Ovary (tissue), 9 donors: ENCODE data around the gene RNF6. TPM values are rescaled to one million over a fixed set of nuclear protein-coding genes. Genes with fewer than 3 reads are reported as not detected.

Experiments used
- DNase-seq, 5 donors: peaks; one replicate each; pipeline ENCODE4 v3.0.0-alpha.2; 2019 to 2020
- H3K27ac ChIP-seq, 2 donors: fragments of 200-600 bp; one replicate each; pipeline versions ENCODE4 v1.5.1 to v1.8.0; 2019 to 2022
- H3K27me3 ChIP-seq: fragments of 200-600 bp; one replicate; pipeline ENCODE4 v1.8.0; 2022
- H3K36me3 ChIP-seq: fragments of 200-600 bp; sonication (generic); one replicate; pipeline ENCODE4 v1.5.1; 2019
- H3K4me1 ChIP-seq: one replicate; pipeline ENCODE4 v1.8.1; 2013; ENCODE audit warnings: mild to moderate bottlenecking, moderate library complexity; ENCODE audit not compliant: insufficient read depth
- H3K4me3 ChIP-seq: fragments of 200-600 bp; sonication (generic); one replicate; pipeline ENCODE4 v1.5.1; 2017
- H3K9me3 ChIP-seq, 2 donors: fragments of 200-600 bp in 1 of 2; sonication (generic) in 1 of 2; one replicate each; pipeline versions ENCODE4 v1.5.1 to v1.8.1; 2013 to 2019; ENCODE audit warnings: mild to moderate bottlenecking in 1 of 2, moderate library complexity in 1 of 2
- EP300 ChIP-seq: sonication (generic); formaldehyde crosslinking; IDR thresholded peaks from one replicate; pipeline ENCODE4 v1.6.1; 2017; ENCODE audit warnings: antibody characterized with exemption
- POLR2A ChIP-seq: fragments of 450-650 bp; IDR thresholded peaks from one replicate; pipeline ENCODE4 v1.6.1; 2017; ENCODE audit warnings: antibody characterized with exemption, mild to moderate bottlenecking, moderate library complexity
- WGBS, 3 donors: extraction: QIAGEN DNeasy Blood & Tissue Kit in 1 of 3; methylation state at CpG; one replicate each; pipeline versions ENCODE4 v1.1.5 to v1.1.7; 2013 to 2017; 5-methylcytosine and 5-hydroxymethylcytosine counted together
- intact Hi-C, 4 donors: fragments of 100-400 bp; cut with DNase I; formaldehyde crosslinking; loops; one replicate each; pipeline versions ENCODE4 v1.11.0 to v1.15.1; 2022 to 2023
- polyA plus RNA-seq, 2 donors: library from polyadenylated mRNA; stranded (reverse); fragments of 200-250 nt in 1 of 2; fragments of 350-450 nt in 1 of 2; fragmentation: Illumina TruSeq in 1 of 2; extraction: RNeasy Lipid Tissue Mini Kit (QIAGEN cat#74804) in 1 of 2; gene quantifications; one replicate each; pipeline ENCODE4 v1.2.3, GENCODE V29; 2013 to 2014
- total RNA-seq, 7 donors: library from RNA; depleted of rRNA in 2 of 7; stranded (reverse); fragments of >200 nt in 2 of 7; fragmentation: NEBNext Ultra II Directional in 3 of 7; extraction: Animal tissue kit (Norgen Biotek cat#: 25700) in 3 of 7; gene quantifications; one replicate each; pipeline versions ENCODE4 v1.1.0 to v1.2.4, GENCODE V29; 2016 to 2023
- TF ChIP-seq, protein P1 (sequence below), 3 donors: fragments of 450-650 bp in 2 of 3; fragments of 200-600 bp in 1 of 3; IDR thresholded peaks; one replicate each; pipeline versions ENCODE4 v1.5.1 to v1.8.0; 2016 to 2022; ENCODE audit warnings: antibody characterized with exemption in 3 of 3, mild to moderate bottlenecking in 1 of 3
- donor health status: DM: no; HTN: no; CAD: no; lungs with moderate emphysema.
- donor health status: DM: no; HTN: no; CAD: no.
- donor health status: Bipolar disorder and iron deficiency.
- donor health status: DM: yes; HTN: yes; CAD: no.
- donor health status: DM: no; HTN: no; CAD: no.
- donor health status: DM: yes; HTN: yes; CAD: no.

RNF6 gene
- total and polyA plus RNA-seq, 9 donors, result 10.7 to 26.2 (median 16.4) TPM

DNA sequence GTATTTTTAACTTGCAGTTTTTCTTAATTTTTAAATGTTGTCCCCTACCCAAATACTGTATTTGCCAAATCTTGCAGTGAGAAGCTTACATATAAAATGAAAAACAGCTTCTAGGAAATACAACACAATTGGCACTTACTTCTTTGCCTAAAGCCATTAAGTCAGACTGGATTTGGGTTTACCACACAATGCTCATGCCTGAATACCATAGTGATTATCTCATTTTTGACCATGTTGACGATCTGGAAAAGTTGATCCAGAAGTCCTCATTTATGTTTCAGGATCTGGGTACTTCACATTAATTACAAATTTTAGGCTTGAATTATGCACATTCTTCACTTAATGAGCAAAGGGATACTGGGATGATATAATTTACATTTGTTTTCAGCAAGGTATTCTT, 2.4 kb downstream of the RNF6 start:
- no peak overlapping the region for H3K27ac ChIP-seq
- TF ChIP-seq, protein P1, sequence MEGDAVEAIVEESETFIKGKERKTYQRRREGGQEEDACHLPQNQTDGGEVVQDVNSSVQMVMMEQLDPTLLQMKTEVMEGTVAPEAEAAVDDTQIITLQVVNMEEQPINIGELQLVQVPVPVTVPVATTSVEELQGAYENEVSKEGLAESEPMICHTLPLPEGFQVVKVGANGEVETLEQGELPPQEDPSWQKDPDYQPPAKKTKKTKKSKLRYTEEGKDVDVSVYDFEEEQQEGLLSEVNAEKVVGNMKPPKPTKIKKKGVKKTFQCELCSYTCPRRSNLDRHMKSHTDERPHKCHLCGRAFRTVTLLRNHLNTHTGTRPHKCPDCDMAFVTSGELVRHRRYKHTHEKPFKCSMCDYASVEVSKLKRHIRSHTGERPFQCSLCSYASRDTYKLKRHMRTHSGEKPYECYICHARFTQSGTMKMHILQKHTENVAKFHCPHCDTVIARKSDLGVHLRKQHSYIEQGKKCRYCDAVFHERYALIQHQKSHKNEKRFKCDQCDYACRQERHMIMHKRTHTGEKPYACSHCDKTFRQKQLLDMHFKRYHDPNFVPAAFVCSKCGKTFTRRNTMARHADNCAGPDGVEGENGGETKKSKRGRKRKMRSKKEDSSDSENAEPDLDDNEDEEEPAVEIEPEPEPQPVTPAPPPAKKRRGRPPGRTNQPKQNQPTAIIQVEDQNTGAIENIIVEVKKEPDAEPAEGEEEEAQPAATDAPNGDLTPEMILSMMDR (IDR thresholded peaks at IDR 0.05), result no peak
- TF ChIP-seq POLR2A, result no peak
- no peak for TF ChIP-seq EP300
- no peak overlapping the region for H3K4me3 ChIP-seq
- no peaks in the 10 kb centered on the region for H3K36me3 ChIP-seq
- H3K4me1 ChIP-seq, result peaks cover 2% of the 10 kb centered on the region
- WGBS, 3 donors, result 69 to 71% (median 71%) methylated on average over 1 of the region's 1 CpG
- no peaks in the 10 kb centered on the region for H3K27me3 ChIP-seq
- H3K9me3 ChIP-seq, result no peaks in the 10 kb centered on the region
- intact Hi-C loops, result no loop called here
- DNase-seq, result no peak

DNA sequence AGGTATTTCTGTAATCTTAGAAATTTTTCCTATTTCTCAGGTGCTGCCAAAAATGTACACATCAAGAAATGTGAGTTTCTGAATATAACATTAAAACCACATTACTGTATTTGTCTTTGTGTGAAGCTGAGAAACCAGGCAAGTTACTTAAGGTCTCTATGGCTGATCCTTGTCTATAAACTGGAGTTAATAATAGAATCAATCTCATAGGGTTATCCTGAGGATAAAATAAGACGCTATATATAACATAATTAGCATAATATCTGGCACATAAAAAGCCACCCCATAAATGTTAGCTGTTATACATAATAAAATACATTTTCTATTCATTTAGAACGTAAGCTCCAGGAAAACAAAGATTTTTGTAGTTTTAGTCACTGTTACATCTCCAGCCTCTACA, 6.1 kb downstream of the RNF6 start:
- H3K36me3 ChIP-seq, result no peaks in the 10 kb centered on the region
- DNase-seq, result no peak
- intact Hi-C loops, result no loop called here
- H3K4me3 ChIP-seq, result no peak overlapping the region
- H3K27me3 ChIP-seq, result no peaks in the 10 kb centered on the region
- H3K4me1 ChIP-seq, result peaks cover 2% of the 10 kb centered on the region
- TF ChIP-seq EP300 (no peak), POLR2A (no peak)
- TF ChIP-seq, protein P1 (IDR thresholded peaks at IDR 0.05), result no peak
- no peaks in the 10 kb centered on the region for H3K9me3 ChIP-seq
- H3K27ac ChIP-seq, result no peak overlapping the region
- 91 to 92% (median 91%) methylated on average over 2 of the region's 2 CpGs for WGBS, 3 donors

DNA sequence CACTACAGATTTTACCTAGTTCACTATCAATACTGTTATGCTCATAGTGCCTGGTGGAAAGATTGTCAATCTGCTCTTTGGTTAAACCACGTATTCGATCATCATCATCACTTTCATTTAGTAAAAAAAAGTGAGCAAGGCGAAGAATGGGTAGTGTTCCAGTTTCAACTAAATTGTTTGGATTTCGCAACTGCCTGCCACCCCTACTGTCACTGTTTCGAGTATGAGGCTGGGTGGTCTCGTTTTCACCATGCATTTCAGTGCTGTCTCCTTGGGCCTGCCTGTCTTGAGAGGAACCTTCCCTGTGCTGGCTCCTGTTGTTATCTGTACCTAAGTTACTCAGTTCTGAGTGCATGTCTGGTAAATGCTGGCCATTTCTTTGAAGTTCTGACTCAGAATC, 8.1 kb downstream of the RNF6 start:
- H3K9me3 ChIP-seq, result no peaks in the 10 kb centered on the region
- no peaks in the 10 kb centered on the region for H3K4me1 ChIP-seq
- intact Hi-C loops, result no loop called here
- no peak for DNase-seq
- TF ChIP-seq, protein P1 (IDR thresholded peaks at IDR 0.05), result no peak
- TF ChIP-seq EP300 (no peak), POLR2A (no peak)
- H3K27ac ChIP-seq, result no peak overlapping the region
- WGBS, 3 donors, result 91 to 95% (median 93%) methylated on average over 6 of the region's 6 CpGs
- no peaks in the 10 kb centered on the region for H3K27me3 ChIP-seq
- no peaks in the 10 kb centered on the region for H3K36me3 ChIP-seq
- no peak overlapping the region for H3K4me3 ChIP-seq

DNA sequence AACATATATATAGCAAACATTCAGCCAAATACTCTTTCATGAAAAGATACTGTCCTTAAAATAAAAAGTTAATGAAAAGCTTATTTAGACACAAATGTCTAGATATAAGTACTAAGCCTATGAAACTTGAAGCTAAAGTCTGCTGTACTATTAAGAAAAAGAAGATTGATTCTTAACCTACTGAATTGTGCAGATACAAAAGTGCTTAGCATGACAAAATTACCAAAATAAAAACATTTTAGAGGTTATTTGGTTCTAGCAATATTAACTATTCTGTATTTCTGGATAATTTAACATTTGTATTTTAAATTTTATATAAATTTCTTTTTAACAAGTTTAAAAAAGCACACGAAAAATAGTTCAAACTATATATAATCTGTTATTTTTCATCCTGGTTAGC, 8.8 kb downstream of the RNF6 start:
- intact Hi-C loops, result no loop called here
- no peak for DNase-seq
- Histone ChIP-seq H3K36me3 (no peaks in the 10 kb centered on the region), H3K4me3 (no peak overlapping the region), H3K27ac (no peak overlapping the region), H3K9me3 (no peaks in the 10 kb centered on the region), H3K27me3 (no peaks in the 10 kb centered on the region), H3K4me1 (no peaks in the 10 kb centered on the region)
- no peak for TF ChIP-seq POLR2A
- no peak for TF ChIP-seq EP300
- TF ChIP-seq, protein P1 (IDR thresholded peaks at IDR 0.05), result no peak
- WGBS, 3 donors, result 84 to 91% (median 88%) methylated on average over 1 of the region's 1 CpG

DNA sequence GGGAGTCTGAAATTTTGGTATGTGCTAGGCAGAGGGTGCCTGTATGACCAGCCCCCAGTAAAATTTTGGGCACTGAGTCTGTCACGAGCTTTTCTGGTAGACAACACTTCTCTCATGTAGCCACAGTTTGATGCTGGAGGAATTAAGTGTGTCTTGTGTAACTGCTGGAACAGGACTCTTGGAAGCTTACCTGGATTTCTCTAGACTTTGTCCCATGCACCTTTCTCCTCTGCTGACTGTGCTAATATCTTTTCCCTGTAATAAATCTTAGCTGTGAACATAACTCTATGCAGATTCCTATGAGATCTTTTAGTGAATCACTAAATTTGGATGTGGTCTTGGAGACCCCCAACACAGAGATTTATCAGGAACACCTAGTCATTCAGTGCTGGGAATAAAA, 13.8 kb downstream of the RNF6 start:
- DNase-seq, result no peak
- H3K36me3 ChIP-seq, result no peaks in the 10 kb centered on the region
- 93 to 100% (median 100%) methylated on average over 1 of the region's 1 CpG for WGBS, 3 donors
- no peaks in the 10 kb centered on the region for H3K4me1 ChIP-seq
- no peaks in the 10 kb centered on the region for H3K9me3 ChIP-seq
- TF ChIP-seq, protein P1 (IDR thresholded peaks at IDR 0.05), result no peak
- no peak for TF ChIP-seq EP300
- TF ChIP-seq POLR2A, result no peak
- H3K27ac ChIP-seq, result no peak overlapping the region
- intact Hi-C loops, result no loop called here
- no peak overlapping the region for H3K4me3 ChIP-seq
- no peaks in the 10 kb centered on the region for H3K27me3 ChIP-seq
